HepG2 (cell line): Measurements from ENCODE around the gene RRAS2. TPM values are rescaled to one million over a fixed set of nuclear protein-coding genes. Genes with fewer than 3 reads are reported as not detected.

Source experiments
- ATAC-seq: fragments of 200-7000 bp; cut with Tn5 transposase; 3 replicates; pipeline ENCODE4 v1.9.1; 2020; ENCODE audit warnings: mild to moderate bottlenecking, moderate library complexity
- BruUV-seq: library from RNA; stranded (reverse); fragments of 400-500 nt; replicated peaks from 2 replicates; lab custom pipeline; 2021; lab: Mats Ljungman, UMichigan
- CTCF ChIA-PET: fragments of 300-600 bp; formaldehyde crosslinking; extraction: SDS; loops from one replicate; lab custom pipeline; 2021; ENCODE audit warnings: low total read pairs, inconsistent platforms, low intra/inter-chr PET ratio; lab: Yijun Ruan, JAX
- POLR2A ChIA-PET: fragments of 350-600 bp; sonication (Branson Sonifier 250); formaldehyde crosslinking; loops from one replicate; lab custom pipeline; 2020; ENCODE audit warnings: antibody characterized with exemption, inconsistent platforms; lab: Yijun Ruan, JAX
- DNase-seq: peaks from one replicate; pipeline ENCODE4 v3.0.0-alpha.2; 2015; ENCODE audit warnings: low spot score
- FAIRE-seq: peaks from 3 replicates; lab custom pipeline; 2011; peaks lifted over from hg19 to GRCh38; lab: Jason Lieb, UNC
- H2AFZ ChIP-seq: one replicate; pipeline ENCODE4 v1.6.1; 2011; ENCODE audit warnings: low read length, inconsistent platforms
- H3K27ac ChIP-seq: fragments of 300-600 bp; 3 replicates; pipeline ENCODE4 v1.8.0; 2011; ENCODE audit warnings: mixed run types, mild to moderate bottlenecking, mixed read lengths, low read length, inconsistent platforms; ENCODE audit not compliant: insufficient read depth; ENCODE audit errors: extremely low read length
- H3K27me3 ChIP-seq, 2 experiments: fragments of 200-600 bp in 1 of 2; 2 replicates in 1 of 2; 3 replicates in 1 of 2; pipeline versions ENCODE4 v1.6.0 to v1.8.0; 2011; ENCODE audit warnings: low read length in 2 of 2, mild to moderate bottlenecking in 2 of 2, moderate library complexity in 2 of 2, inconsistent platforms in 1 of 2; ENCODE audit not compliant: insufficient read depth in 2 of 2, control insufficient read depth in 1 of 2
- H3K36me3 ChIP-seq, 2 experiments: fragments of 200-600 bp in 1 of 2; replicated peaks in 1 of 2; 2 replicates in 1 of 2; 3 replicates in 1 of 2; pipeline versions ENCODE4 v1.5.1 to v1.8.0; 2011; ENCODE audit warnings: low read length in 2 of 2, inconsistent platforms in 1 of 2; ENCODE audit not compliant: insufficient read depth in 2 of 2, control insufficient read depth in 1 of 2
- H3K4me1 ChIP-seq: 2 replicates; pipeline ENCODE4 v1.5.1; 2012; ENCODE audit warnings: low read length, inconsistent platforms; ENCODE audit not compliant: insufficient read depth
- H3K4me2 ChIP-seq: 2 replicates; pipeline ENCODE4 v1.6.0; 2011; ENCODE audit warnings: low read depth, low read length, inconsistent platforms
- H3K4me3 ChIP-seq, 3 experiments: fragments of 200-600 bp in 1 of 3; sonication (generic), shearing (Covaris generic) in 1 of 3; replicated peaks in 1 of 3; 2 replicates each; pipeline ENCODE4 v1.5.1; 2011 to 2016; ENCODE audit warnings: low read length in 3 of 3, inconsistent platforms in 2 of 3, low read depth in 2 of 3, mild to moderate bottlenecking in 2 of 3, control low read depth in 1 of 3, mixed read lengths in 1 of 3; ENCODE audit not compliant: insufficient read depth in 1 of 3
- H3K79me2 ChIP-seq: one replicate; pipeline ENCODE4 v1.6.1; 2011; ENCODE audit warnings: low read length, inconsistent platforms; ENCODE audit not compliant: insufficient read depth
- H3K9ac ChIP-seq: 2 replicates; pipeline ENCODE4 v1.6.0; 2011; ENCODE audit warnings: mild to moderate bottlenecking, low read depth, low read length, inconsistent platforms; ENCODE audit not compliant: insufficient read depth
- H3K9me3 ChIP-seq: 2 replicates; pipeline ENCODE4 v1.5.1; 2012; ENCODE audit warnings: mild to moderate bottlenecking, low read length
- H4K20me1 ChIP-seq: 2 replicates; pipeline ENCODE4 v1.6.0; 2011; ENCODE audit warnings: inconsistent platforms, mild to moderate bottlenecking, low read length, moderate library complexity; ENCODE audit not compliant: insufficient read depth
- CAMTA2 ChIP-seq: sonication (generic); formaldehyde crosslinking; IDR thresholded peaks from 2 replicates; pipeline ENCODE4 v1.4.0; 2020; ENCODE audit warnings: mild to moderate bottlenecking, missing genetic modification reagents, borderline replicate concordance
- HNF4G ChIP-seq, 2 experiments: sonication (generic) in 1 of 2; formaldehyde crosslinking in 1 of 2; IDR thresholded peaks; 2 replicates each; pipeline versions ENCODE4 v1.4.0 to v1.6.1; 2011 to 2020; ENCODE audit warnings: borderline replicate concordance in 2 of 2, low read depth in 2 of 2, mild to moderate bottlenecking in 2 of 2, low read length in 1 of 2, missing genetic modification reagents in 1 of 2, moderate library complexity in 1 of 2
- MYC ChIP-seq: sonication (generic); formaldehyde crosslinking; IDR thresholded peaks from 2 replicates; pipeline ENCODE4 v1.9.0; 2021; ENCODE audit warnings: missing genetic modification reagents, borderline replicate concordance
- ZNF598 ChIP-seq: sonication (generic); formaldehyde crosslinking; IDR thresholded peaks from 2 replicates; pipeline ENCODE4 v1.5.1; 2020; ENCODE audit warnings: mild to moderate bottlenecking, missing genetic modification reagents, borderline replicate concordance
- ZNF761 ChIP-seq: sonication (generic); formaldehyde crosslinking; conservative IDR thresholded peaks from 2 replicates; pipeline ENCODE4 v1.4.0; 2020; ENCODE audit warnings: mild to moderate bottlenecking, missing genetic modification reagents
- WGBS: methylation state at CpG from one replicate; pipeline ENCODE4 v1.1.6; 2017; ENCODE audit warnings: low lambda C conversion rate; 5-methylcytosine and 5-hydroxymethylcytosine counted together
- in situ Hi-C: cut with HindIII; loops from 2 replicates; pipeline ENCODE4 v1.10.0; 2017; ENCODE audit warnings: low pct_unique_long_range_greater_than_20kb; ENCODE audit not compliant: extremely low pct_ligation_motif_present
- intact Hi-C: fragments of 100-400 bp; cut with micrococcal nuclease; formaldehyde crosslinking; loops from one replicate; pipeline ENCODE4 v1.10.0; 2022; ENCODE audit not compliant: unreplicated experiment
- polyA plus RNA-seq, 8 experiments: library from polyadenylated mRNA; depleted of rRNA in 3 of 8; stranded (reverse) in 7 of 8; unstranded in 1 of 8; fragments of >200 nt; fragmentation: Illumina TruSeq in 4 of 8; extraction: Trizol in 4 of 8; gene quantifications; 2 replicates each; pipeline versions ENCODE4 v1.2.1 to v1.2.3, GENCODE V29; 2011 to 2016; ENCODE audit warnings: low read depth in 4 of 8, missing spikeins in 1 of 8, mixed read lengths in 1 of 8; ENCODE audit not compliant: insufficient read depth in 1 of 8
- total RNA-seq, 5 experiments: library from RNA; depleted of rRNA; stranded (reverse); fragments of >200 nt; fragmentation: Illumina TruSeq; extraction: Trizol; gene quantifications; 2 replicates each; pipeline ENCODE4 v1.2.3, GENCODE V29; 2016; ENCODE audit warnings: low read depth in 1 of 5
- TF ChIP-seq, protein P1 (sequence below): sonication (generic); formaldehyde crosslinking; conservative IDR thresholded peaks from 2 replicates; pipeline ENCODE4 v1.8.1; 2023; ENCODE audit warnings: missing genetic modification reagents

RRAS2 gene
- total and polyA plus RNA-seq, 2 of the 13 experiments (the other 11 are each of a cell fraction or from before 2014, with no cell fraction given): 19.0 to 44.1 TPM

DNA sequence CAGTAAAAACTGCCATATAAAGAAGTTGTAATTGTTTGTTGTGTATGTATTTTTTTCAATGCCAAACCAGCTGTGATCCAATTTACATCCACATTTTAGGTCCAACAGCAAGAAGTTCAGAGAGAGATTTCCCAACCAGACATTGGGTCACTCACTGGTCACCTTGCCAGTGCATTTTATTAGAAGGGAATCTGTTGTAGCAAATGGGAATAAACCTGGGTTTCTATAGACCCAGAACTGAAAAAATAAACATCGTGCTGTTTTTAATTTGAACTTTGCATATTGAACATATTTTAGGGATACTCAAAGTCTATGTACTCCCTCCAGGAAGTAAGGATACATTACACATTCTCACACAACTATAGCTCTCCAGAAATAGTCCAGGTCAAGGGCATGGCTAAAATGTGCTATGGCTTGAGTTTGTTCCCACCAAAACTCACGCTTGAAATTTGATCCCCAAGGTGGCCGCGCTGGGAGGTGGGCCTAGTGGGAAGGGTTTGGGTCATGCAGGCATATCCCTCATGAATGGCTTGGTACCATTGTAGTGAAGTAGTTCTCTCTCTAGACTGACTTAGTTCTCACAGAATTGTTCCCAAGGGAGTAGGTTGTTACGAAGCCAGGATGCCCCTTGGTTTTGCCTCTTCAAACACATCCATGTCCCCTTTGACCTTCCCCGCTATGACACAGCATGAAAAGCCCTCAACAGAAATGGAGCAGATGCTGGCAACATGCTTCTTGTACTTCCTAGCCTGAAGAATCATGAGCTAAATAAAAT is 90.9 kb downstream of the RRAS2 start:
- FAIRE-seq (no peak), ATAC-seq (no peak), DNase-seq (no peak)
- BruUV-seq: no TSS peak
- no peak overlapping the region for H3K27ac ChIP-seq
- no peaks in the 10 kb centered on the region; a peak in 1 of 5 replicates for H3K27me3 ChIP-seq
- POLR2A ChIA-PET: no interaction called here
- CTCF ChIA-PET: no interaction called here
- H3K36me3 ChIP-seq: no peaks in the 10 kb centered on the region
- H3K4me2 ChIP-seq: no peak overlapping the region
- H3K9me3 ChIP-seq: no peaks in the 10 kb centered on the region
- in situ Hi-C loops (no loop called here), intact Hi-C loops (no loop called here)
- WGBS: 97% methylated on average over 6 of the region's 6 CpGs
- H3K9ac ChIP-seq: no peak overlapping the region
- TF ChIP-seq CAMTA2 (CRISPR knock-in tag) (no peak), MYC (CRISPR knock-in tag) (no peak), HNF4G (IDR thresholded peaks at IDR 0.05; ENCODE audit: borderline replicate concordance, low read depth, low read length) (no peak), HNF4G (CRISPR knock-in tag; IDR thresholded peaks at IDR 0.05; ENCODE audit: borderline replicate concordance, low read depth) (no peak), ZNF761 (CRISPR knock-in tag) (no peak), ZNF598 (CRISPR knock-in tag) (no peak)
- TF ChIP-seq, protein P1, sequence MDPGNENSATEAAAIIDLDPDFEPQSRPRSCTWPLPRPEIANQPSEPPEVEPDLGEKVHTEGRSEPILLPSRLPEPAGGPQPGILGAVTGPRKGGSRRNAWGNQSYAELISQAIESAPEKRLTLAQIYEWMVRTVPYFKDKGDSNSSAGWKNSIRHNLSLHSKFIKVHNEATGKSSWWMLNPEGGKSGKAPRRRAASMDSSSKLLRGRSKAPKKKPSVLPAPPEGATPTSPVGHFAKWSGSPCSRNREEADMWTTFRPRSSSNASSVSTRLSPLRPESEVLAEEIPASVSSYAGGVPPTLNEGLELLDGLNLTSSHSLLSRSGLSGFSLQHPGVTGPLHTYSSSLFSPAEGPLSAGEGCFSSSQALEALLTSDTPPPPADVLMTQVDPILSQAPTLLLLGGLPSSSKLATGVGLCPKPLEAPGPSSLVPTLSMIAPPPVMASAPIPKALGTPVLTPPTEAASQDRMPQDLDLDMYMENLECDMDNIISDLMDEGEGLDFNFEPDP: no peak
- no peaks in the 10 kb centered on the region for H4K20me1 ChIP-seq
- no peak overlapping the region for H2AFZ ChIP-seq
- no peak overlapping the region for H3K4me3 ChIP-seq
- H3K4me1 ChIP-seq: 0 out of 2 replicates have a peak, but pooled peaks cover 5% of the 10 kb centered on the region
- no peaks in the 10 kb centered on the region for H3K79me2 ChIP-seq
